Measurements from ENCODE around the gene OR5B21. TPM values are rescaled to one million over a fixed set of nuclear protein-coding genes. Genes with fewer than 3 reads are reported as not detected.

OR5B21 gene
- total RNA-seq, result not detected

DNA sequence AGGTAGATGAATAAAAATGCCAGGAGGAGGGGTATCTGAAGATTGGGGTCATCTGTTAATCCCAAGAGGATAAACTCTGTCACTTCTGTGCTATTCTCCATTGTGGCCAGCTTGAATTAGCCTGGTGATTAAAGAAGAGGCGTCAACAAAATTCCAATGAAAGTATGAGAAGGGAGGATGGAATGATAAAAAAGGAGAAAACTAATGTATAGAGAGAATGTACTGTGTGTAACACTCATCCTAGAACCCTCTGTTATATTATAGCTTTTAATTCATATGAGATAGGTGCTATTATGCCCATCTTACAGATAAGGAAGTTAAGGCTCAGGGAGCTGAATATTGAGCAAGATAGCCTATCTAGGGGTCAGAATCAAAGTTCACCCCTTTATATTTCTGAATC lies at the start of gene OR5B21:
Gene OR5B21 (minus strand): TSS at position 101 of the 400 bp plus-strand sequence. CDS start 0 bp downstream, at position 101.

Other genes starting within 250 kb of the OR5B21 start
- not detected for gene OR10W1, start 239.8 kb downstream of the OR5B21 start, total RNA-seq
- gene OR5B17, start 149.0 kb downstream of the OR5B21 start, total RNA-seq, result not detected
- not detected for gene OR5B3, start 101.2 kb downstream of the OR5B21 start, total RNA-seq
- not detected for gene OR5B2, start 80.0 kb downstream of the OR5B21 start, total RNA-seq
- not detected for gene OR5B12, start 65.9 kb downstream of the OR5B21 start, total RNA-seq
- gene LPXN, start 67.8 kb upstream of the OR5B21 start, total RNA-seq, result 4.2 TPM
- gene ZFP91, start 71.0 kb upstream of the OR5B21 start, total RNA-seq, result 53.5 TPM
- 1.6 TPM for gene CNTF, start 114.6 kb upstream of the OR5B21 start, total RNA-seq
- gene GLYAT, start 223.8 kb upstream of the OR5B21 start, total RNA-seq, result not detected

Data from diencephalon (tissue), 1 donor.